NCI-H2227 treated with DMSO at 0.1 percent for 48 hours (cell line): ENCODE measurements around the gene ADCY3.

Experiments
- DNase-seq: peaks from one replicate; lab custom pipeline; 2025; lab: John Stamatoyannopoulos, UW

Gene ADCY3

DNA sequence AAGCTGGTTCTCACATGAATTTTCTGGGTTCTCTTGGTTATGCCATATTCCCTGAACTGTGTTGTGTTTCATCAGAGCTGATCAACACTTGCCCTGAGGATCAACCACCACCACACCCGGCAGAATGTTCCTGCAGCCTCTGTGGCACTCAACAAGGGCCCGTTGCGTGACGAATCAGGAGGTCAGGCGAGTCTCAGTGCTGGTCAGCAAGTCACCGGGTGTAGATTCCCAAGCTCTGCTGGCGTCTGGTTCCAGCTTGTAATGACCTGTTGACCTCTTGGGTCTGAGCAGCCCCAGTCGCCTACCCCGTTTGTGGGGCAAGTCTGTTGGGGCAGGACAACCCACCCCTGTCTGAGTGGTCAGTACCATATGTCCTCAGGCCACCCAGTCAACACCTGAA, 46.0 kb downstream of the ADCY3 start:
- no peak for DNase-seq

DNA sequence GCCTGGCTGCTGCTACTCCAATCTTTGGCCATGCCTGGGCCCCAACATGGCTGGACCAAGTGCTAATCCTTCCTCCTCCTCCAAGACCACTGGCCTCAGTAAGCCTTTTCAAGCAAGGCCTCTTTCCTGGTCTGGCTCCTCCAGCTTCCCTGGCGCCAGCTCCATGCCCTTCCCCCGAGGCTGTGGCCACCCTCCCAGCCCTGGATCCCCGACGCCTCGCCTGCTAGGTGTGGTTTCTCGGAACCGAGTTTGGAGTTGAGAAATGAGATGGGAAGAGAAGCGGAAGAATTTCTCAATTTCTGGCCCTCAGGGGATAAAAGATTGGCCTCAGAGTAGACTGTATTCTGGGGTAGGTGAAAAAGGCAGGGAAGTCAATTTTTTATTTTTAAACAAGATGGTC, 46.4 kb downstream of the ADCY3 start:
- DNase-seq: no peak

DNA sequence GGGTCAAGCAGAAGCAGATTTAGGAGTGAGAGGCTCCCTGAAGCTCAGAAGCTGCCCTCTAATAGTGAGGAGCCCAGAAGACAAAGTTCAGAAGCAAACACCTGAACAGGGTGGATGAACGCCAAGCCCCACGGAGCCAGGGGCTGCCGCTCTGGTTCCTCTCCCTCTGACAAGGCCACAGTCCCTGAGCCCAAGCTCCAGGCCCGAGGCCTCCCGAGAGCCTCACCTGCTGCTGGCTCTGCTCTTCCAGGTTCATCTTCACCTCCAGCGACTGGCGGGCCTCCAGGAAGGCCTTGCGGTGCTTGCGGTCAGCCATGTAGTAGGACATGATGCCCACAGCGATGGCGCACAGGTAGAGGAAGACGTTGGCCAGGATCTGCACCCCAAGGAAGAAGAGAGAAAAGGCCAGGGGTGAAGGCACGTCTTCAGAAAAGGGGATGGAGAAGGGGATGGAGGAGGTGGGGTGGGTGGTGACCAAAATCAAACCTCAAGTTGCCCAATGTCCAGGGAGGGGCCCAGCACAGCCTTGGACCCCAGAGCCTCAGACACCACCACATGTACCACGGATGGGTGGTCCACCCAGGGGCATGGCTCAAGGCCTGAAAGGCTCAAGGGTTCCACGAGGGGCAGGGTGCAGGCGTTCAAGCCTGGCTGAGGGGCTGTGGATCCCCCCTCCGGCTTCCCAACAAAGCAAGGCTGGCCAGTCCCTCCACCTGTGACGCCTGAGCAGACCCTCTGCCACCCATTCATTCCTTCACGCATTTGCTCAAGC, 47.5 kb downstream of the ADCY3 start:
- no peak for DNase-seq

DNA sequence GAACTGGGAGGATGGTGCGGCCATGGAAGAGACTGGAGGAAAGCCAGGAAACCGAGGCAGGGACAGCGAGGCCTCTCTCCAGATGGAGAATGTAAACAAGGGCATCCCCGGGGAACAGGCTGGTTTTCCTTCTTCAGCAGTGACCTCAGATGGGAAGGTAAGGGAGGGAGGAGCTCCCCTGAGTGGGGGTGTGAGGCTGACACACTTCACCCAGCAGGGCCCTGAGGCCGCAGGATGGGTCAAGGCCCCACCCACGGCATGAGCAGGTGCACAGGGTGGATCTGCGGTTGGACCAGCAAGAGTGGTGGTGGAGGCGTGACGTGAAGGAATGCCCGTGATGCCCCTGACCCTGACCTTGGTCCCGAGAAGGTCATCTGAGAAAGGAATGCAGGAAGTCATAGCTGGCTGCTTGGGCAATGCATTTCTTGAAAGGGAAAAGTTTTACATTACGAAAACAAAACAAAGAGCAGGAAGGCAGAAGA, 48.1 kb downstream of the ADCY3 start:
- DNase-seq: no peak

DNA sequence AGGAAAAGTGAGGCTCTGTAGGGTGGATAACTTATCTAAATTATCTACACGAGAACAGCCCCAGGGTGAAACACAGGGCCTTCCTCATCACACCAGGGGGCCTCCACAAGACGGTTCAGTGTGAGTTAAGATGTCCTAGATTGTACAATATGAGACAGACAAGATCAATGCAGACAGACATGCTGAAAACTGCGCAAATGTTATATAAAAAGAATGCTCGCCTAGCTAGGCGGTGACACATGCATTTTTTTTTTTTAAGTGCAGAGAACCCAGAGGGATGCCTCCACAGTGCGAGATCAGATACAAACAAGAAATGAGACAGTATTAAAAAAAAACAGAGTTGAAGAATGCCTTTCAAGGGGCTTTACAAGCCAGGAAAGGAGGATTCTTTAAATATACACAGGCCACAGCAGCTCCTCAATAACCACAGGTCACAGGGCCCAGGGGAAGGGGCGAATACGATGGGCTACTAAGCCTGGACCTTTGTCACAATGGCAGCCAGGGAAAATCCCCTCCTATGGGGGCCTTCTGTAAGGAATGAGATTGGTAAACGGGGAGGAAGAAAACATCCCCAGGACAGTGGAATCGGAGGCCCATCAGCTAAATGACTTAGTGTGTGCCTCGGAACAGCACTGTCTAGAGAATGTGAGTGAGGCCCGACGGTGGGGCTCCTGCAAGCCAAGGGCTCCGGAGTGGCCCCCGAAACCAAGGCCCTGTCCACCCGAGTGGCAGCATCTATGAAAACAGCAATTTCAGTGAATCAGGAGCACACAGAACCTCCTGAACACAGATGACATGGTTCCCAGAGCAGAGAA, 48.9 kb downstream of the ADCY3 start:
- DNase-seq: no peak

DNA sequence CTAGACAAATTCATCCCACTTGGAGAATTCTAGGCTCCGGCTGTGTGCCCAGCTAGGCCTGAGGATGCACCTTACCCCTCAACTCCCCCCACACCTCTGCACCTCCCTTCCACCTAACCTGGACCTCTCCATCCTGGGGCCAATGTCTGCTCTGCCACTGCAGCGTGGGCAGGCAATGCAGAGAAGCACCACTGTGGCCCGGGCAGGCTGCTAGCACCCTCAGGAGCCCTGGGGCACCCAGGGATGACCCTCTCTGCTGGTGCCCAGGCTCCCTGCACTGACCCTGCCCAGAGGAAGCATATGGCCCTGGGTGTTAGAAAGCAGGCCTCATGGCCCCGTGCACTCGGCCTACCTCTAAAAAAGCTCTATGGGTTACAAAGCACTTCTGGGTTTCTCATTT, 49.6 kb downstream of the ADCY3 start:
- no peak for DNase-seq

DNA sequence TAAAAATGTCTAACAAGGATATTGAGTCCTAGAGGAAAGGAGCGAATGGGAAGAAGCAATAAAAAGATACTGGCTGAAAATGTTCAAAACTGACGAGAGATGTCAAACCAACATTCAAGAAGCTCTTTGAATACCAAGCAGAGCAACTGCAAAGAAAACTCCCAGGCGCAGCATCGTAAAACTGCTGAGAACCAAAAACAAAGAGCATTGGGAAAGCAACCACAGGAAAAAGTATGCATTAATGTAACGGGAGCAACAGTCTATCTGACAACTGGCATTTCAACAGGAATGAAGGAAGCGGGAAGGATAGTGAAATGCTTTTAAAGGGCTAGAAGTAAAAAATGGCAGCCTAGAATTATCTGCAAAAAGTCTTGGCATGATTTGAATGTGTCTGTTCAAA, 53.1 kb downstream of the ADCY3 start:
- no peak for DNase-seq

DNA sequence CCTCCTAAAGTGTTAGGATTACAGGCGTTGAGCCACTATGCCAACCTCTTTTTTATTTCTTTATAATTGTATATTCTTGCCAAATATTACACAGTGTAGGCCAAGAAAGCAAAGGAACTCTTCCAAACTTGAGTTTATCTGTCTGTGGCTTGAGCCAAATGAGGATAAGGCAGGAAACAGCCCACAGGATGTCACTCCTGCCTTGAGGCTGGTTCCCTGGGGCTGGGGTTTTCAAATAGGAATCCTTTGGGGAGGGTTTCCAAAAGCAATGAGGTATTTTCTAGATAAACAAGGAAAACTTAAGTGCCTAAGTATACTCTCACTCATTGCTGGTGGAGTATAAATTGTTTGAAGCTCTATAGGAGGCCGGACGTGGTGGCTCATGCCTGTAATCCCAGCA, 56.4 kb downstream of the ADCY3 start:
- DNase-seq: no peak

DNA sequence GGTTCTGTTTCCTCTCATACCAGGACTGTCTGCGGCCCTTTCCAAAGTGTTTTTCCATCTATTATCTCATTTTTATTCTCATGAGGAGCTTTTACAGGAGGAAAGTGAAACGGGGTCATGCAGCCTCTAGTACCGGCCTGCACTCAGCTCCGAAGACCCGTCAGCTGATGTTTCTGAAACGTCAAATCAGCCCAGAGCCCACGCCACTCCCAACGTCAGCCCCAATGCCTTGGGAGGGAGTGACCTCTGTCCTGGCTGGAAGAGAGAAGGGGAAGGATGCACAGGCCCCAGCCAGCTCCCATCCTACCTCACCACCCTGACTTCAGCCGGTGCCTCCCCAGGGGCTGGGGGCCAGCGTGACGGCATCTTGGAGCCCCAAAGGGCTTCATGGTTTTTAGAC, 58.5 kb downstream of the ADCY3 start:
- DNase-seq: no peak

DNA sequence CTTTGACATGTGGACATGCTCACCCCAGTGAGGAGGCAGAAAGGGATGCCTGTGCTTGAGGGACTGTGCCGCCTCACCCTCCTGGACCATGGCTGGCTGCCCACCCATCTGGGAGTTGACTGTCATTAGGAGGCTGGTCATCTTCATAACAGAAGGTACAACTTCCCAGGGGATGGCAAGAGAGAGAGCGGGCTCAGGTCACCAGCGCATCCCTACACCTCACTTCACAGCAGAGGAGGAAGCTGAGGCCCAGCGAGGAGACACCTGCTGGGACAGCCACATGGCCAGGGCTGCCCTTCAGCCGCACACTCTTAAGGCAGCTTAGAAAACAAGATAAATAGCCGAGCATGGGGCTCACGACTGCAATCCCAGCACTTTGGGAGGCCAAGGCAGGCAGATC, 59.4 kb downstream of the ADCY3 start:
- no peak for DNase-seq

DNA sequence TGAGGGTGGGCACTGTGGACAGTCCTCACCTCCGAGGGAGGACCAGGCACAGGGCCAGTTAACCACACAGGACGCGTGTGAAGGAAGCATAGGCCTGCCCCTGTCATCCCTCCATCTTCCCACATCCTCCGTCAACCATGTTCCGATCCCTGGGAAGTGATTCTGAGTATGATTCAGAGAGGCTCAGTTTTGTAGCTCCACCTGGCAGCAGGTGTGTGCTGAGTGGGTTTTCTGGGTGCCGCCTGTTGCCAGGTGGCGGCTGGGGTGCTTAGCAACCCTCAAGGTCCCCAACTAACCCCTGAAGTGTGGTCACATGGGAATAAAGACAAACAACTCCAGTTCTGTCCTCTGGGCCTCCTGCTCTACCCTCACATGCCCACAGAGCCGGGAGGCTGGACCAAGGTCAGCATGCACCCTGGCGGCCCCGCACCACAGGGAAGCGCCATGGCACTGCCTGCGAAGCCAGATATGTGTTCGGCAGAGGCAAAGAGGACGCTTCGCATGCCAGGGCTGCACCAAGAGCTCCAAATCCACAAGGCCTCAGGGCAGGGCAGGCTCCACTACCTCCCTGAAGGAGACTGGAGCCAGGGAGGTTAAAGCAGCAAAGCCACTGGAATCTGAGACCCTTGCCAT, 60.0 kb downstream of the ADCY3 start:
- DNase-seq: no peak

DNA sequence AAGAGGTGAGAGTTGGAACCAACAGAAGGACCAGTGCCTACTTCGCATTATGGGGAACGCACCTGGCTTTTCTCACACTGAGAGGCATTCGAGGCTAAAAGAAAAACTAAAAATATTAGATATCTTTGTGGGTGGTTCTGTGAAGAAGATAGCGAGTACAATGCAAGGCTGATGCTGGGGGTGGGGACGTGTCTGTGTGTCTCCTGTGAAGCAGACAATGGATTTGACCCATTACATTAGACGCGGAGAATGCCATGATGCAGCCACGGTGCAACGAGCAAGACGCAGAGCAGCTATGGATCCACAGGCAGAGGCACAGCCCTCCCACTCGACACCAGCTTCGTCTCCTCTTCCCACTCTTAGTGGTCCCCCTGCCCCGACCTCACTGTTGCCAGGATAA, 61.0 kb downstream of the ADCY3 start:
- DNase-seq: no peak

DNA sequence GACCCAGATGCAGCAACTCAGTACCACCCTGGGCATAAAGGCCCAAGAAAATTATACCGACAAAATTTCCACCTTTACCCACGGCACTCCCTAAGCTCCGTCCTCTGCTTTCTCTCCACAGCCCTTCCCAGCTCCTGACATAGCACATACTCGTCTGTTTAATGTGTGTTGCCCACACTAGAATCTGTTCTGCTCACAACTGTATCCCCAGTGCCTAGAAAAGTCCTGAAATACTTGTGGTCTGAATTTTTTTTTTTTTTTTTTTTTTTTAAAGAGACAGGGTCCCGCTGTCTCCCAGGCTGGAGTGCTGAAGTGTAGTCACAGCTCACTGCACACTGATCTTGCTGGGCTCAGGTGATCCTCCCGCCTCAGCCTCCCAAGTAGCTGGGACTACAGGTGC, 62.3 kb downstream of the ADCY3 start:
- no peak for DNase-seq

DNA sequence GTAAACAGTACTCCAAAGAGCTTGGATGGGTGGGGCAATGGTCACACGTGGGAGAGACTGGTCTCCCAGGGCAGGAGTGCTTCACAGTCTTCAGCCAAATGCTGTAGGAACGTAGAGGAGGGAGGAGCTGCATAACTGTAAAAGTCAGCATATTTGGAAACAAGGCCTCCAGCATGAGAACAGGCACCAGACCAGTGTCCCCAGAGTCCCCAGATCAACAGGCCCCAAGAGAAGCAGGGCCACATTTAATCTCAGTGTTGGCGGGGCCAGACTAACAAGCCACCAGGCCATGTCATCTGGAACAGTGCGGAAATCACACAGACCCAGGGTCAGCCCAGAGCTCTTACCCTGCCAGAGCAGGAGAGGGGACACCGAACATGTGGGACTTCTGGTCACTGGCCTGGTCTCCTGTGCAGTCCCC, 63.2 kb downstream of the ADCY3 start:
- no peak for DNase-seq

DNA sequence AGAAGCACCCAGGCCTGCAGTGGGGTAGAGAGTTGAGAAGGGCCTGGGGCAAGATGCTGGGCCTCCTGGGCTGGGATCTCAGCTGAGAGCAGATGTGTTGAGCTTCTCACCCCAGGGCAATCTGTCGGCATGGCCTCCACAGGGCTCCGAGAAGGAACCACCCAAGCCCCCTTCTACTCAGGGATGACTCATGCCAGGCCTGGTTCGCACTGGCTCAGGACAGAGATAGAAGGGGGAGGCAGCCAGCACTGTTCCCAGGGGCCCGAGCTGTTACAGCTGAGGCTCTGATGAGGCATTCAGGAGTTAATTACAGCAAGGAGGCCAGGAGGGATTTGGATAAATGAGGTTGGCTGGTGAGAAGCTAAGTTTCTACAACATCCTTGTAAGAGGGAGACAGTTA, 64.3 kb downstream of the ADCY3 start:
- DNase-seq: no peak

DNA sequence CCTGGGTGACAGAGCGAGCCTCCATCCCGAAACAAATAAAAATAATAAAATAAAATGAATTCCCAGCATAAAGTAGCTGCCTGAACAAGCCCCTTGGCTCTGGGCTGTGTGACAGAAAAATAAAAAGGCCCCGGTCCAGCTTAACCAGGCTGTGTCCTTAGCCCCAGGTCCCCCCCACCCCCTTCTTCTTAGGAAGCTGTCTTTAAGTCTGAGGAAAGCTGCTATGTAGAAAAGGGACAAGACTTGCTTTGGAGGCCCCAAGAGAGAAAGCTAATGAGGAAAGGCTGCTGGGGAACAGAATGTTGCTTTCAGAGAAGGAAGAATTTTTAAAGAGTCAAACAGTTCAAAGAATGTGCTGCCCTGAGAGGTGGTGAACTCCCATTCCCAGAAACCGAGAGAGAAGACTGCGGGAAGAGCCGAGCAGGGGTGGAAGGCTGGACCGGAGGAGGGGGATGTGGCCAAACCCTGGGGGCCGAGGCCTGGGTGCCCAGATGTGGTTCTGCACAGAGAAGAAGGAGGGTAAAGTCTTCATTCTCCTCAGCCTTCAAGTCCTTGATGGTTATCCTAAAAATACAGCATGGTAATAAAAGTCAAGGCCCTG, 64.9 kb downstream of the ADCY3 start:
- DNase-seq: no peak

DNA sequence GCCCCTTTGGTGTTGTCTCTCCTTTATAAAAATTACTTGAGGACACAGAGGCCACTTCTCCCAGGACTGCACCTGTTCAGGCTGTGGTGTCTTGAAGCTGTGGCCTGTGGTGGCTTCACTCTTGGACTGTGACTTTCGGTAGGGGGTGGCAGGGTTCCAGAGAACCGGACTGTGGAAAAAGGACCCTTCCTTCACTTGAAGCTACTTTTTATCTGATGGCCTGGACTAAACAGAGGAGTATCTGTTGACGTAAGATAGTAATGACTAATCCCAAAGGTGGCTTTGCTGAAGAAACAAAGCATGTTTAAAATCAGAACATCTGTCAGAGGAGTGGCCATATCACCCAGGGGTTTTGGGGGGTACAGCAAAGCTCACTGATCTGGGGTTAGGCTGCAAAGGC, 66.0 kb downstream of the ADCY3 start:
- no peak for DNase-seq

DNA sequence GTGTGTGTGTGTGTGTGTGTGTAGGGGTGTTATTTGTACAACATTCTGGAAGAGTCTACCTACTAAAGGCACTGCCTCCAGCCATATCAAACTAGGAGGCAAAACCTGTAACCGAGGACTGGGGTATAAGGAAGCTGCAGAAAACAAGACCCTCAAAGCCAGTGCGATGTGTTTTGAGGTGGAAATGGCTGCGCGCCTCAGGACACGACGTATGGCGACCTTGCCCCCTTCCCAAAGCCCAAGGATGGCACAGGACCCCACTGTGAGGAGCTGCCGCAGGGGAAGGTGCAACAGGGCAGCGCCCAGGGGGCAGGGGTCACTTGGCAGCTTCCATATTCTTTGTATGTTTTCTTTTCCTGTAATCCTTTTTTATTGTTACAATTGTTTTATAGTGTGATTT, 67.0 kb downstream of the ADCY3 start:
- DNase-seq: no peak

DNA sequence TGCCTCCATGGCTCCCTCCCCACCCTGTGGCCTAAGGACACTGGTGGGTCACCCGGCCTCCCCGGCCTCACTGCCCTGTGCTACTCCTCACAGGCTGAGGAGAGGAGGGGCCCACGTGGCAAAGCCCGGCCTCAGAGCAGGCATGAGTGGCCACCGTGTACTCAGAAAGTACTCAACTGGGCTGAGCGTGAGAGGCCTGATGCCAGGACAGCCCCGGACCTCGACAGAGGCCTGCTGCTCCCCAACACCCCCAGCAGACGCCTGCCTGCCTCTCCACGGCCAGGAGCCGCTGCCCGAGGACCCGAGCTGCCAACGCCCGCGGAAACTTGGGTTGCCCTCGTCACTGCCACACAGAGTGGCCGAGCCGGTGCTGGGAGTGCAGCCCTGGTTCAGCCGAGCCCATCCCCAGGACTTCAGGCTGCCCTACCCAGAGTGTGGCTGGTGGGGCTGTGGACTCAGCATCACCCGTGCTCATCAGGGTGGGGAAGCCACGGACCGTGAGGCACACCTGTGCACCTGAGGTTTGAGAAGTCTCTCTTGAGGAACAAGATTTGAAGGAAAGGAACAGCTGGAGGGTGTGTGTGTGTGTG, 67.5 kb downstream of the ADCY3 start:
- no peak for DNase-seq

DNA sequence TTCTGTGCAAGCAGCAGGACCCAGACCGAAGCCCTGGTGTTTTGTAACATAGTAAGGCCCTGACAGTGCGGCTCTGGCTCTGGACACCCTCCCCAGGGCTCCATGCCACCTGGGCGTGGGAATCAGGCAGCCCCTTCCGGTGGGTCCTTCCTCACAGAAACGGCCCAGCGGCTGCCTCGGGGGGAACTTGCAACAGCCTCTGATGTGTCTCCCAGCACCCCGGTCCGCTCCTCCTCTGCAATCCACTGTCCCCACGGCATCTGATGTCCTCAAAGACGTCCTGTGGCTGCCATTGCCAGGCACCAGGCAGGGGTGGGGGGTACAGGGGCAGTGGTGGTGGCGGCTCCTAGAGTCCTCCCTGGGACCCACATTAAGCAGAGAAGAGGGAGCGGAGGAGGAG, 68.0 kb downstream of the ADCY3 start:
- no peak for DNase-seq

DNA sequence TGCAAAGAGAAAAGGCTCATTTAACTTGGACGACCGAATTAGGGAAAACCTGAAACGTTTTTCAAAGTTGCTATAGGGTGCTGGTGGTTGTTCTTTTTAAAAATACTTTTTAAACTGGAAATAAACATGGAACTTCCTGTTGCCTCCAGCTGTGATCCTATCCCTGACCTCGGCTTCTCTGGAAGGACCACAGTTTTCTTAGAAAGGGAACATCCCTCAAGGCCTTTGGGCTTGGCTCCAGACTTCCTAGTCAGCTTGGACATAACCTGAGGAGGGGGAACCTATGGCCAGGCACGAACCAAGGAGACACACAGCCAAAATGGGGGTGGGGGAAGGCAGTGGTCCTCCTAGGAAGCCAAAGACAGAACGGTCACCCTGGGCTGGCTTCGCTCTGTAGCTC, 69.1 kb downstream of the ADCY3 start:
- DNase-seq: no peak

DNA sequence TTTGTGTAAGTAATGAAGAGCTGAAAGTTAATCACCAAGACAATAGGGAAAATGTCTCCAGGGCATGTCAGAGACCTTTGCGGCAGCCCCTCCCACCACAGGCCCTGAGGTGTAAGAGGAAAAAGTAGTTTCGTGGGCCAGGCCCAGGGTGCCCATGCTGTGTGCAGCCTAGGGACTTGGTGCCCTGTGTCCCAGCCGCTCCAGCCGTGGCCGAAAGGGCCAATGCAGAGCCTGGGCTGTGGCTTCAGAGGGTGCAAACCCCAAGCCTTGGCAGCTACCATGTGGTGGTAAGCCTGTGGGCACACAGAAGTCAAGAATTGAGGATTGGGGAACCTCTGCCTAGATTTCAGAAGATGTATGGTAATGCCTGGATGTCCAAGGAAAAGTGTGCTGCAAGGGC, 74.3 kb downstream of the ADCY3 start:
- DNase-seq: no peak
